Measurements from ENCODE around the gene SLC27A5.

SLC27A5 gene

GRCh38 chr19:58529405-58529804, 17.6 kb upstream of the SLC27A5 start:
- no peak for DNase-seq (ENCODE audit: insufficient read length, low spot score)
- no peak for FAIRE-seq

GRCh38 chr19:58522709-58523108, 10.9 kb upstream of the SLC27A5 start:
- no peak for TF ChIP-seq CTCF (IDR thresholded peaks at IDR 0.05; ENCODE audit: insufficient read depth, missing control alignments)
- DNase-seq (ENCODE audit: insufficient read length, low spot score): no peak
- no peak for FAIRE-seq

More at GRCh38 chr19:58529405-58529804, 17.6 kb upstream of the SLC27A5 start:
- no peak for TF ChIP-seq CTCF (IDR thresholded peaks at IDR 0.05; ENCODE audit: insufficient read depth, missing control alignments)

- FAIRE-seq: no peak
- no peak for DNase-seq (ENCODE audit: insufficient read length, low spot score)
- no peak for TF ChIP-seq CTCF (IDR thresholded peaks at IDR 0.05; ENCODE audit: insufficient read depth, missing control alignments)
Measured at GRCh38 chr19:58521651-58522050, 9.9 kb upstream of the SLC27A5 start.

GRCh38 chr19:58520257-58520599, 8.4 kb upstream of the SLC27A5 start:
- DNase-seq (ENCODE audit: insufficient read length, low spot score) (no peak), FAIRE-seq (no peak)
- TF ChIP-seq CTCF (IDR thresholded peaks at IDR 0.05; ENCODE audit: insufficient read depth, missing control alignments): no peak

GRCh38 chr19:58519355-58520256, 7.8 kb upstream of the SLC27A5 start, which contains the start of gene ZBTB45:
Gene ZBTB45 (minus strand): TSS chr19:58519810. CDS start chr19:58517673, 2,137 bp downstream.
- FAIRE-seq: no peak

GRCh38 chr19:58519087-58519354, 7.2 kb upstream of the SLC27A5 start:
- DNase-seq (ENCODE audit: insufficient read length, low spot score): no peak
- FAIRE-seq: no peak
- TF ChIP-seq CTCF (IDR thresholded peaks at IDR 0.05; ENCODE audit: insufficient read depth, missing control alignments): peak; percentile 57

More at GRCh38 chr19:58519355-58520256, 7.8 kb upstream of the SLC27A5 start, which contains the start of gene ZBTB45:
- DNase-seq (ENCODE audit: insufficient read length, low spot score): no peak
- TF ChIP-seq CTCF (IDR thresholded peaks at IDR 0.05; ENCODE audit: insufficient read depth, missing control alignments): peak; percentile 69
